Measurements from ENCODE around the gene CACNG8. TPM values are rescaled to one million over a fixed set of nuclear protein-coding genes. Genes with fewer than 3 reads are reported as not detected.
A peak's percentile ranks its signal among the peaks of the same experiment; 100 is the strongest.

CACNG8 gene
- total and polyA plus RNA-seq, 12 donors = 0.03 to 0.31 (median 0.14) TPM; not detected in 1

GRCh38 chr19:53927739-53928138, 35.0 kb upstream of the CACNG8 start:
- Histone ChIP-seq H3K4me3 (no peak overlapping the region), H3K9me3 (no peaks in the 10 kb centered on the region), H3K27ac (no peak overlapping the region), H3K4me1 (no peaks in the 10 kb centered on the region), H3K27me3 (peaks cover 0 to 17% (median 0%) of the 10 kb centered on the region in 7 donors), H3K36me3 (no peaks in the 10 kb centered on the region)
- intact Hi-C loops (cut with DNase I) = no loop called here
- TF ChIP-seq CTCF (IDR thresholded peaks at IDR 0.05) = no peak
- 20 to 35% methylated on average over 3 to 5 of the region's 8 CpGs for WGBS, 2 donors
- DNase-seq = peak in 1 of 2 donors; percentile 48
- ATAC-seq = no peak

- Histone ChIP-seq H3K9me3 (peaks cover 0 to 4% (median 0%) of the 10 kb centered on the region in 11 donors), H3K4me3 (no peak overlapping the region), H3K27me3 (peaks cover 0 to 48% (median 30%) of the 10 kb centered on the region in 7 donors), H3K4me1 (no peaks in the 10 kb centered on the region), H3K27ac (no peak overlapping the region), H3K36me3 (no peaks in the 10 kb centered on the region)
- no peak for ATAC-seq
- no peak for DNase-seq
- 50 to 51% methylated on average over 7 of the region's 7 CpGs for WGBS, 2 donors
- intact Hi-C loops (cut with DNase I) = no loop called here
- no peak for TF ChIP-seq CTCF (IDR thresholded peaks at IDR 0.05)
These were observed 26.7 kb upstream of the CACNG8 start for GRCh38 chr19:53936029-53936428.

GRCh38 chr19:53942001-53942786, 20.5 kb upstream of the CACNG8 start:
- peaks cover 0 to 4% (median 0%) of the 10 kb centered on the region in 11 donors for H3K9me3 ChIP-seq
- no peaks in the 10 kb centered on the region for H3K36me3 ChIP-seq
- intact Hi-C loops (cut with DNase I) = no loop called here
- no peak for TF ChIP-seq CTCF (IDR thresholded peaks at IDR 0.05)
- peaks cover 8 to 90% (median 72%) of the 10 kb centered on the region in 7 donors for H3K27me3 ChIP-seq
- no peak overlapping the region for H3K27ac ChIP-seq
- no peaks in the 10 kb centered on the region for H3K4me1 ChIP-seq
- 5 to 6% methylated on average over 55 of the region's 55 CpGs for WGBS, 2 donors
- H3K4me3 ChIP-seq = no peak overlapping the region
- ATAC-seq (no peak), DNase-seq (no peak)

GRCh38 chr19:53944416-53944815, 18.3 kb upstream of the CACNG8 start:
- no peak overlapping the region for H3K27ac ChIP-seq
- no peaks in the 10 kb centered on the region for H3K36me3 ChIP-seq
- intact Hi-C loops (cut with DNase I) = no loop called here
- peaks cover 8 to 93% (median 78%) of the 10 kb centered on the region in 7 donors for H3K27me3 ChIP-seq
- H3K9me3 ChIP-seq = peaks cover 0 to under 1% (median 0%) of the 10 kb centered on the region in 11 donors
- DNase-seq (no peak), ATAC-seq (no peak)
- H3K4me1 ChIP-seq = no peaks in the 10 kb centered on the region
- no peak for TF ChIP-seq CTCF (IDR thresholded peaks at IDR 0.05)
- WGBS, 2 donors = 73% methylated on average over 4 of the region's 4 CpGs
- H3K4me3 ChIP-seq = no peak overlapping the region
